IMR-90 (cell line): Measurements from ENCODE around the gene FBN3.

ENCODE experiments used
- CEBPB ChIP-seq: IDR thresholded peaks from 2 replicates; pipeline ENCODE4 v1.6.1; 2012; ENCODE audit warnings: low read depth, low read length, improper control_type of control experiment
- CHD1 ChIP-seq: IDR thresholded peaks from 2 replicates; pipeline ENCODE4 v1.6.1; 2012; ENCODE audit warnings: low read depth, low read length, improper control_type of control experiment
- POLR2A ChIP-seq: IDR thresholded peaks from 2 replicates; pipeline ENCODE4 v1.6.1; 2012; ENCODE audit warnings: mild to moderate bottlenecking, low read depth, low read length
- RFX5 ChIP-seq: IDR thresholded peaks from 2 replicates; pipeline ENCODE4 v1.8.0; 2012; ENCODE audit warnings: low read depth, mild to moderate bottlenecking, low read length, moderate library complexity
- SMC3 ChIP-seq: fragments of 150-350 bp; IDR thresholded peaks from 2 replicates; pipeline ENCODE4 v1.6.1; 2016; ENCODE audit warnings: low read depth, mild to moderate bottlenecking, antibody characterized with exemption, low read length, moderate library complexity
- TF ChIP-seq, protein P1 (sequence below): conservative IDR thresholded peaks from 2 replicates; pipeline ENCODE4 v1.5.1; 2012; ENCODE audit warnings: mild to moderate bottlenecking, low read depth, low read length, improper control_type of control experiment
- TF ChIP-seq, protein P2 (sequence below): fragments of 150-350 bp; IDR thresholded peaks from 2 replicates; pipeline ENCODE4 v1.6.1; 2016; ENCODE audit warnings: low read depth, mild to moderate bottlenecking, low read length, moderate library complexity, borderline replicate concordance

DNA sequence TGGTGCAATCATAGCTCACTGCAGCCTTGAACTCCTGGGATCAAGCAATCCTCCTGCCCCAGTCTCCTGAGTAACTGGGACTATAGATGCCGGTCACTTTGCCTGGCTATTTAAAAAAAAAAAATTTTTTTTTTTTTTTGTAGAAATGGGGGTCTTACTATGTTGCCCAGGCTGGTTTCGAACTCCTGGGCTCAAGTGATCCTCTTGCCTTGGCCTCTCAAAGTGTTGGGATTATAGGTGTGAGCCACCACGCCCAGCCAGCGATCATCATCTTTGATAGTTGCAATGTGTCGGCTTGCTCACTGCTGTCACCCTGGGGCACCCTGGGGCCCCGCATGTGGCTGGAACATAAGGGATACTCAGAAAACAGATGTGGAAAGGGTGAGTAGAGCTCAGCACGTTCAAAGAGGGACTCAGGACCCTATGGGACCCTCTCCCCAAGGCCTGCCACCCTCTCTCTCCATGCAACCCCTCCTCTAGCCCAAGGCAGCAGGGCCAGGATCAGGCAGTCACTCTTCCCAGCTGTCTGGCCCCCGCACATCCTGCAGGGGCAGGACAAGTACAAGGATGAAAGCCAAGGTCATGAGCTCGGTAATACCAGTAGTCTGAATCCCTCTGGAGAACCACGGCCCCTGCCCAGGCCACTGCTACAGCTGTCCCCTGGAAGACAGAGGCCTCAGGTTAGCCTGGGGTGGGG is 103.4 kb downstream of the FBN3 start:
- TF ChIP-seq, protein P1, sequence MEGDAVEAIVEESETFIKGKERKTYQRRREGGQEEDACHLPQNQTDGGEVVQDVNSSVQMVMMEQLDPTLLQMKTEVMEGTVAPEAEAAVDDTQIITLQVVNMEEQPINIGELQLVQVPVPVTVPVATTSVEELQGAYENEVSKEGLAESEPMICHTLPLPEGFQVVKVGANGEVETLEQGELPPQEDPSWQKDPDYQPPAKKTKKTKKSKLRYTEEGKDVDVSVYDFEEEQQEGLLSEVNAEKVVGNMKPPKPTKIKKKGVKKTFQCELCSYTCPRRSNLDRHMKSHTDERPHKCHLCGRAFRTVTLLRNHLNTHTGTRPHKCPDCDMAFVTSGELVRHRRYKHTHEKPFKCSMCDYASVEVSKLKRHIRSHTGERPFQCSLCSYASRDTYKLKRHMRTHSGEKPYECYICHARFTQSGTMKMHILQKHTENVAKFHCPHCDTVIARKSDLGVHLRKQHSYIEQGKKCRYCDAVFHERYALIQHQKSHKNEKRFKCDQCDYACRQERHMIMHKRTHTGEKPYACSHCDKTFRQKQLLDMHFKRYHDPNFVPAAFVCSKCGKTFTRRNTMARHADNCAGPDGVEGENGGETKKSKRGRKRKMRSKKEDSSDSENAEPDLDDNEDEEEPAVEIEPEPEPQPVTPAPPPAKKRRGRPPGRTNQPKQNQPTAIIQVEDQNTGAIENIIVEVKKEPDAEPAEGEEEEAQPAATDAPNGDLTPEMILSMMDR: no peak
- no peak for TF ChIP-seq CHD1
- TF ChIP-seq, protein P2, sequence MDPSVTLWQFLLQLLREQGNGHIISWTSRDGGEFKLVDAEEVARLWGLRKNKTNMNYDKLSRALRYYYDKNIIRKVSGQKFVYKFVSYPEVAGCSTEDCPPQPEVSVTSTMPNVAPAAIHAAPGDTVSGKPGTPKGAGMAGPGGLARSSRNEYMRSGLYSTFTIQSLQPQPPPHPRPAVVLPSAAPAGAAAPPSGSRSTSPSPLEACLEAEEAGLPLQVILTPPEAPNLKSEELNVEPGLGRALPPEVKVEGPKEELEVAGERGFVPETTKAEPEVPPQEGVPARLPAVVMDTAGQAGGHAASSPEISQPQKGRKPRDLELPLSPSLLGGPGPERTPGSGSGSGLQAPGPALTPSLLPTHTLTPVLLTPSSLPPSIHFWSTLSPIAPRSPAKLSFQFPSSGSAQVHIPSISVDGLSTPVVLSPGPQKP: no peak
- no peak for TF ChIP-seq POLR2A
- no peak for TF ChIP-seq RFX5
- TF ChIP-seq CEBPB: no peak
- TF ChIP-seq SMC3: no peak
